Activated CD8-positive, alpha-beta memory T cell treated with anti-CD3 and anti-CD28 coated beads, Interleukin-2, amount 50 U/mL, for 24 hours (primary cell): ENCODE measurements around the gene MBNL1.
"Not testable (repeated sequence)": the region's sequence is repeated elsewhere in the genome, so short reads cannot be mapped to it uniquely, and the experiment has no call there.

Source experiments
- DNase-seq: peaks from one replicate; pipeline ENCODE4 v3.0.0-alpha.2; 2020; ENCODE audit errors: extremely low read depth

The MBNL1 gene

GRCh38 chr3:152319831-152320617 lies 51.3 kb downstream of the MBNL1 start:
- DNase-seq = no peak

- DNase-seq = no peak
Measured at GRCh38 chr3:152321200-152321954, 52.6 kb downstream of the MBNL1 start.

- no peak for DNase-seq
Measured at GRCh38 chr3:152321955-152322377, 53.2 kb downstream of the MBNL1 start.

- no peak for DNase-seq
Measured at GRCh38 chr3:152322756-152323155, 54.0 kb downstream of the MBNL1 start.

GRCh38 chr3:152323834-152324233 lies 55.1 kb downstream of the MBNL1 start:
- no peak for DNase-seq

- DNase-seq = no peak
Measured at GRCh38 chr3:152325136-152325535, 56.4 kb downstream of the MBNL1 start.

- DNase-seq = no peak
Measured at GRCh38 chr3:152327203-152327602, 58.5 kb downstream of the MBNL1 start.

- DNase-seq = no peak
Measured at GRCh38 chr3:152328841-152329240, 60.1 kb downstream of the MBNL1 start.

GRCh38 chr3:152330559-152330958 lies 61.8 kb downstream of the MBNL1 start:
- DNase-seq = no peak

GRCh38 chr3:152331018-152331541 lies 62.4 kb downstream of the MBNL1 start:
- no peak for DNase-seq

GRCh38 chr3:152331998-152332397 lies 63.3 kb downstream of the MBNL1 start:
- no peak for DNase-seq

- DNase-seq = no peak
Measured at GRCh38 chr3:152333928-152334327, 65.2 kb downstream of the MBNL1 start.

- no peak for DNase-seq
Measured at GRCh38 chr3:152334761-152335160, 66.0 kb downstream of the MBNL1 start.

- DNase-seq = no peak
Measured at GRCh38 chr3:152335273-152335672, 66.5 kb downstream of the MBNL1 start.

GRCh38 chr3:152337337-152337736 lies 68.6 kb downstream of the MBNL1 start:
- not testable (repeated sequence) for DNase-seq

- no peak for DNase-seq
Measured at GRCh38 chr3:152338159-152338720, 69.5 kb downstream of the MBNL1 start.

- DNase-seq = no peak
Measured at GRCh38 chr3:152339881-152340505, 71.3 kb downstream of the MBNL1 start.

- no peak for DNase-seq
Measured at GRCh38 chr3:152345233-152345632, 76.5 kb downstream of the MBNL1 start.

- DNase-seq = no peak
Measured at GRCh38 chr3:152346058-152346457, 77.3 kb downstream of the MBNL1 start.

- no peak for DNase-seq
Measured at GRCh38 chr3:152346740-152347139, 78.0 kb downstream of the MBNL1 start.

- no peak for DNase-seq
Measured at GRCh38 chr3:152348436-152349177, 79.9 kb downstream of the MBNL1 start.
